Measurements from ENCODE around the gene GMPS.
"Not testable (repeated sequence)": the region's sequence is repeated elsewhere in the genome, so short reads cannot be mapped to it uniquely, and the experiment has no call there.

Gene GMPS

DNA sequence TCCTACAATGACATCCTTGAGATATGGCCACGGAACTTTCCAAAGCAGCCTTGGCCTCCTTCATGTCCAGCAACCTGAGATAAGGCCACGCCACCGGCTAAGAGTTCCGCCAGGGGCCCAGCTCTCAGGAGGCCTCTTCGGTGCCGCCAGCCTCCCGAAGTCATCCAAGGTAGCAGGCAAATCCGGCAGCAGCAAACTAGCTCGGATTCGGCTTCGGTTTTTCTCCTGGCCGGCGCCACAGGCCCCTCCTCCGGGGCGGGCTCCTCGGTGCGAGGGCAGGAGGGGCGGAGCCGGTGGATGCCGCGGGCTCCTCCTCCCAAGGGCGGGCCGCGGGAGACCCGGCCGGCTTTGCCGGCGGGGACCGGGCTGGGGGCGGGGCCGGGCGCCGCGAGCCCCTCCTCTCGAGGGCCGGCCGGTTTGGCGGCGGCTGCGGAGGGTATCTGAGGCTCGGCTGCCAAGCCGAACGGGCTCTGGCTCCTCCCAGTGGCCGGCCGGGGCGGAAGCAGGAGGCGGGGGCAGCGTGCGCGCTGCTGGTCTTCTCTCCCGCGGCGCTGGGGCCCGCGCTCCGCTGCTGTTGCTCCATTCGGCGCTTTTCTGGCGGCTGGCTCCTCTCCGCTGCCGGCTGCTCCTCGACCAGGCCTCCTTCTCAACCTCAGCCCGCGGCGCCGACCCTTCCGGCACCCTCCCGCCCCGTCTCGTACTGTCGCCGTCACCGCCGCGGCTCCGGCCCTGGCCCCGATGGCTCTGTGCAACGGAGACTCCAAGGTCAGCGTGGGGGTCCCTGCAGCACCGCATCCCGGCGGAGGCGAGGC is at the start of gene GMPS:
Gene GMPS, plus strand, starts transcription at position 518 of the 812 bp plus-strand sequence. Its CDS starts 221 bp downstream, at position 739.
- TF ChIP-seq, protein P1, sequence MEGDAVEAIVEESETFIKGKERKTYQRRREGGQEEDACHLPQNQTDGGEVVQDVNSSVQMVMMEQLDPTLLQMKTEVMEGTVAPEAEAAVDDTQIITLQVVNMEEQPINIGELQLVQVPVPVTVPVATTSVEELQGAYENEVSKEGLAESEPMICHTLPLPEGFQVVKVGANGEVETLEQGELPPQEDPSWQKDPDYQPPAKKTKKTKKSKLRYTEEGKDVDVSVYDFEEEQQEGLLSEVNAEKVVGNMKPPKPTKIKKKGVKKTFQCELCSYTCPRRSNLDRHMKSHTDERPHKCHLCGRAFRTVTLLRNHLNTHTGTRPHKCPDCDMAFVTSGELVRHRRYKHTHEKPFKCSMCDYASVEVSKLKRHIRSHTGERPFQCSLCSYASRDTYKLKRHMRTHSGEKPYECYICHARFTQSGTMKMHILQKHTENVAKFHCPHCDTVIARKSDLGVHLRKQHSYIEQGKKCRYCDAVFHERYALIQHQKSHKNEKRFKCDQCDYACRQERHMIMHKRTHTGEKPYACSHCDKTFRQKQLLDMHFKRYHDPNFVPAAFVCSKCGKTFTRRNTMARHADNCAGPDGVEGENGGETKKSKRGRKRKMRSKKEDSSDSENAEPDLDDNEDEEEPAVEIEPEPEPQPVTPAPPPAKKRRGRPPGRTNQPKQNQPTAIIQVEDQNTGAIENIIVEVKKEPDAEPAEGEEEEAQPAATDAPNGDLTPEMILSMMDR (IDR thresholded peaks at IDR 0.05; ENCODE audit: low read depth, low read length) = no peak
- peak within 1 kb of the TSS; percentile 90 for H3K4me3 ChIP-seq (ENCODE audit: low read depth, low read length)

DNA sequence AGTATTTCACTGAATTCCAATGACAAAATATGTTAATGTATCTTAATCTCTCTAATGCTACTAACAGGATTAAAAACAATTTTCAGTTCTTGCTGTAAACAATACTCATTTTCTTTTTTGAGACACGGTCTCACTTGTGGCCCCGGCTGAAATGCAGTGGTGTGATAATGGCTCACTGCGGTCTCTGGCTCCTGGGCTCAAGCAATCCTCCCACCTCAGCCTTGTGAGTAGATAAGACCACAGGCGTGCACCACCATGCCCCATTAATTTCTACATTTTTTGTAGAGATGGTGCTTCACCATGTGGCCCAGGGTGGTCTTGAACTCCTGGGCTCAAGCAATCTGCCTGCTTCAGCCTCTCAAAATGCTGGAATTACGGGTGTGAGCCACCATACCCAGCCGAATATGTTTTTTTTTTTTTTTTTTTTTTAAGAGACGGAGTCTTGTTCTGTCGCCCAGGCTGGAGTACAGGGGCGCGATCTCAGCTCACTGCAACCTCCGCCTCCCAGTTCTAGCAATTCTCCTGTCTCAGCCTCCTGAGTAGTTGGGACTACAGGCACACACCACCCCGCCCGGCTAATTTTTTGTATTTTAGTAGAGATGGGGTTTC is 41.9 kb upstream of the GMPS start:
- H3K4me3 ChIP-seq (ENCODE audit: low read depth, low read length) = not testable (repeated sequence)

DNA sequence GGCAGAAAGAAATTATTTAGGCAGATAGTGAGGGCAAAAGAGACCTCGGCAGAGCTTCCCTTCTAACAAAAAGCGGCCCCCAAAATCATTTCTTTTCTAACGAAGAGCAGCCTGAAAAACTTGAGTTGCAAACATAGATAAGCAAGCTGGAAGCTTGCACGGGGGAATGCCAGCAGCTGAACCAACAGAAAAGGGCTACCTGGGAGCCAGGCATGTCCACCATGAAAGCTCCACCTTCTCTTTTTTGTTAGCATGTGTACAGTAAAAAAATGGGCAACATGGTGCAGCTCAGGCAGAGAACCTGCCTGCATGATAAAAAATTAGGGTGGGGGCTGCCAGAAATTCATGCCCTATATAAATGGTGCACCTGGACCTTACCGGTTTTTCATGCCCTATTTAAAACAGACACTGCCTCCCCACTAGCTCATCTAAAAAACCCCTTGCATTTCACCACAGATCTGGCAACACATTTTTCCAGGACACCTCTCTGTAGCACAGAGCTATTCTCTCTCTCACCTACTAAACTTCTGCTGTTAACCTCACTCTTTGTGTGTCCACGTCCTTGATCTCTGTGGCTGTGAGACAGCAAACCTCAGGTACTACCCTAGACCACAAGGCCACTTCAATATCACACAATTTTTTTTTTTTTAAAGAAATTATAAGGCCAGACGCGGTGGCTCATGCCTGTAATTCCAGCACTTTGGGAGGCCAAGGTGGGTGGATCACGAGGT is 34.9 kb upstream of the GMPS start:
- H3K4me3 ChIP-seq (ENCODE audit: low read depth, low read length) = no peak overlapping the region
- TF ChIP-seq, protein P1 (IDR thresholded peaks at IDR 0.05; ENCODE audit: low read depth, low read length) = no peak

DNA sequence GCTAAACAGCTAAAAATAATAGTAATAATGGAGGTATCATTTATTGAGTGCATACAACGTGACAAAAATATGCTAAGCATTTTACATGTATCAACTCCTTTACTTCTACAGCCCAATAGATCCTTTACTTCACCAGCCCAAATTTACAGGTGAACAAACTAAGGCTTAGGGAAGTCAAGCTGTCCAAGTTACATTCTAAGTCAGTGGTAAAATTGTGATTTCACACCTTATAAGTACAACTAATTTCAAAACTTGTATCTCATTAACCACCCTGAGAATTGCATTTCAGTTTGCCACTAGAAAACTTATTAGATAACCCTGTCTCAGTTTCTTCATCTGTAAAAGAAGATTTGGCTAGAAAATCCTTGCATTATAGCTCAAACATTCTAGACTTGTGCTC is 26.9 kb upstream of the GMPS start:
- TF ChIP-seq, protein P1 (IDR thresholded peaks at IDR 0.05; ENCODE audit: low read depth, low read length) = no peak
- no peak overlapping the region for H3K4me3 ChIP-seq (ENCODE audit: low read depth, low read length)

DNA sequence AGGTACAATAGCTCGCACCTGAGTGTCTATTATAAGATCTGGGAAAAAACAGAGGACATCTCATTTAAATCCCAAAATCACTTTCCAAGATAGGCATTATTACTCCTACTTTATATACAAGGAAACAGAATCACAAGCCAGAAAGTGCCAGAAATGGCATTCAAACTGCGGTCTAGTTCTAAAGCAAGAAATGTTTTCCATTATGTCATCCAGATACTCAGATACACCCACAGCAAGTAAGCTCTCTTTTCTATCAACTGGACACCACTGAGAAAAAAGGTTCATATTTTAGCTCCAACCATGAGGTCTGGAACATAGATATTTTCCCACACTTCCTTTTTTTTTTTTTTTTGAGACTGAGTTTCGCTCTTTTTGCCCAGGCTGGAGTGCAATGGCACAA is 24.3 kb upstream of the GMPS start:
- TF ChIP-seq, protein P1 (IDR thresholded peaks at IDR 0.05; ENCODE audit: low read depth, low read length) = no peak
- no peak overlapping the region for H3K4me3 ChIP-seq (ENCODE audit: low read depth, low read length)

DNA sequence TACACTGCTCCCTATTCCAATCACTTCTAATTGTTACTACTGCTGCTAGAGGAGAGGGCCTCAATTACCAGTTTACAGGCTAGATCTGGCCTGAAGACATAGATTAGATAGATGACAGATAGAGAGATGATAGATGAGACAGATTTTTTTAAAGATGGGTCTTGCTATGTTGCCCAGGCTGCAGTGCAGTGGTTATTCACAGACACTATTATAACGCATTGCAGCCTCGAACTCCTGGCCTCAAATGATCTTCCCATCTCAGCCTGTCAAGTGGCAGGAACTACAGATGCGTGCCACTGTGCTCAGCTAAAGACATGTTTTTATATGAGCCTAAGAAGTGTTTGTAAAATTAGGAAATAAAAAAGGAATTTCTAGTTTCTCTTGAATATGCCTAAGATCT is 22.5 kb upstream of the GMPS start:
- H3K4me3 ChIP-seq (ENCODE audit: low read depth, low read length) = no peak overlapping the region
- TF ChIP-seq, protein P1 (IDR thresholded peaks at IDR 0.05; ENCODE audit: low read depth, low read length) = no peak

DNA sequence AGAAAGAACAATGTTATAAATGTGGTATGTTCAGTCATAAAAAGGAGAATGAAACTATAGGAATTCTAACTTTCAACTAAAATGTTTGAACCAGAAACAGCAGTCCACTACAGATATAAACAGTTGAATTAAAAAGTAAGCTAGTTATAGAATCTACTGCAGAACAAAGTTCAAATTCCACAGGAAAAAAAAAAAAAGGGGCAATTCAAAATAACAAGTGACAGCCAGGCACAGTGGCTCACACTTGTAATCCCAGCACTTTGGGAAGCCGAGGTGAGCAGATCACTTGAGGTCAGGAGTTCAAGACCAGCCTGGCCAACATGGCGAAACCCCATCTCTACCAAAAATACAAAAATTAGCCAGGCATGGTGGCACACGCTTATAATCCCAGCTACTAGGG is 21.0 kb upstream of the GMPS start:
- H3K4me3 ChIP-seq (ENCODE audit: low read depth, low read length) = not testable (repeated sequence)

DNA sequence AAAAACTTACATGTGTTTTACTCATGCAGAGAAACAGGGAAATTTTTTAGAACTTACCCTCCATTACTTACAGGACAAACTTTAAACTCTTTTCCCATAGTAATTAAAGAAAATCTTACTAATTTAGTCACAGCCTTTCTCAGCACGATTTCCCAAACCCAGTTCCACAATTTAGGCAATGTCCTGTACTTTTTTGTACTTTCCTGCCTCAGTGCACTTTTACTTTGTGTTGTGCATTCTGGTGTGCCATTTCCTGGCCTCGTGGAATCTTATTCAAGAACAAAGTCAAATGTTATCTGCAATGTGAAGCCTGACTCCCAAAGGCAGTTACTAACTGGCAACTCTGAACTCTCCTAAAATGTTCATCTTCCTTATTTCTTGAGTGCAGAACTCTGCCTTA is 18.1 kb upstream of the GMPS start:
- TF ChIP-seq, protein P1 (IDR thresholded peaks at IDR 0.05; ENCODE audit: low read depth, low read length) = no peak
- peak overlapping the region; percentile 98 for H3K4me3 ChIP-seq (ENCODE audit: low read depth, low read length)
